Stimulated activated CD8-positive, alpha-beta memory T cell treated with anti-CD3 and anti-CD28 coated beads, Interleukin-2, amount 100 ng/mL, for 1 hour (primary cell): ENCODE results near the gene TXNRD1.
"Not testable (repeated sequence)": the region's sequence is repeated elsewhere in the genome, so short reads cannot be mapped to it uniquely, and the experiment has no call there.

Experiments
- DNase-seq, 2 donors: peaks; one replicate each; pipeline ENCODE4 v3.0.0-alpha.2; 2020; ENCODE audit warnings: low read depth in 2 of 2

The TXNRD1 gene

DNA sequence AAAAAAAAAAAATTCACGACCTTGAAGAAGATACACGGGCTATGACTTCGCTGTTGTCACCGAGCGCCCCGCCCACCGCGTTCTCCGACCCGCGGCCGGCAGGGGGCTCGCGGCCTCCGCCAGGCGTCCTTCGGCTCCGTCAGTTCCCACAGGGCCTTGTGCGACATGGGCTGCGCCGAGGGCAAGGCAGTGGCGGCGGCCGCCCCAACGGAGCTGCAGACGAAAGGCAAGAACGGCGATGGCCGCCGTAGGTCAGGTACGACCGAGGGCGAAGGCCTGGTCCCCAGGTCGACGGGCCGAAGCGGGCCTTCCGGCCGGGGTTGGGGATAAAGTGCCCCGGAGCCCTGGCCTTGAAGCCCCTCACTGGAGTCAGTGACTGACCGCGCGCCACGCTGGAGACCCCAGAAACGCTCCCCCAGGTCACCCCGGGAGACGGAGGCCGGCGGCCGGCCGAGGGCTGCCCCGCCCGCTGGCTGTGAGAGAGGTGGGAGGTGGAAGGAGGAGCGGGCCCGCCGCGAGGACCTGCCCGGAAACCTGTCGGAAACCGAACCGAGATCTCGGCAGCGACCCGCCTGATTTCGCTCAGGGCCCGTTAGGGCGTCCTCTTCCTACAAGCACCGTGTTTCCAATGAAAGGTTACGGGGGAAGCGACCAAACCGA is at the start of gene TXNRD1:
TXNRD1 (plus strand) TSS at position 142 of the 660 bp plus-strand sequence; CDS start at position 166, 24 bp downstream.
- peak; percentile 67 to 75 for DNase-seq

DNA sequence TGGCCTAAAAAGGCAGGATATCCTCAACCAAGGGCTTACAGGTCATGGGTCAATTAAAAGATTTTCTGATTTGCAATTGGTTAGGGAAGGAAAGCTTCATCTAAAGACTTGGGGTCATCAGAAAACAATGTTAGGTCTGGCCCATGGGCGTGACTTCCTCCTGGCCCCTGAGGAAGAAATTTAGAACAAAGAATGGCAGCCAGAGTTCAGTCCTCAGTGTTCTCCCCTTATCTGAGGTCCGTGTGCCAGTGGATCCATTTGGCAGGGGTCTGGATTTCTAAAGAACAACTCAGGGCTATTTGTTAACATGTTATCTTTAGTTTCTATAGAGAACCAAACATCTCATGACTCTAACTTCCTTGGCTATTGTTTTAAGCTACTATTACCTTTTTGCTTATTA is 49.8 kb upstream of the TXNRD1 start:
- no peak for DNase-seq

- no peak for DNase-seq
These were observed 49.1 kb upstream of the TXNRD1 start for GRCh38 chr12:104166465-104166864.

GRCh38 chr12:104167519-104168458 is 47.8 kb upstream of the TXNRD1 start:
- no peak for DNase-seq

DNA sequence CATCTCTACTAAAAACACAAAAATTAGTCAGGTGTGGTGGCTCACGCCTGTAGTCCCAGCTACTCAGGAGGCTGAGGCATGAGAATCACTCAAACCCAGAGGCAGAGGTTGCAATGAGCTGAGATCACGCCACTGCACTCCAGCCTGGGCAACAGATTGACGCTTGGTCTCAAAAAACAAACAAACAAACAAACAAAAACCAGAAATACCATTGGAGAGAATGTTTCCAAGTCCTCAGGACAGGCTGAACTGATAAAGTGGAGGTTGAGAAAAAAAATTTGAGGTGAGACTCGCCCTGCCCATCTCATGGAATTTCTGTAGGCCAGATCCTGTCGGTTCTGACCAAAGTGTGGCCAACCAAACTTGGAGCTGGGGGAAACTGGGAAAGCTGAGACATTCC is 47.0 kb upstream of the TXNRD1 start:
- no peak for DNase-seq

GRCh38 chr12:104171785-104172569 is 43.6 kb upstream of the TXNRD1 start:
- no peak for DNase-seq

DNA sequence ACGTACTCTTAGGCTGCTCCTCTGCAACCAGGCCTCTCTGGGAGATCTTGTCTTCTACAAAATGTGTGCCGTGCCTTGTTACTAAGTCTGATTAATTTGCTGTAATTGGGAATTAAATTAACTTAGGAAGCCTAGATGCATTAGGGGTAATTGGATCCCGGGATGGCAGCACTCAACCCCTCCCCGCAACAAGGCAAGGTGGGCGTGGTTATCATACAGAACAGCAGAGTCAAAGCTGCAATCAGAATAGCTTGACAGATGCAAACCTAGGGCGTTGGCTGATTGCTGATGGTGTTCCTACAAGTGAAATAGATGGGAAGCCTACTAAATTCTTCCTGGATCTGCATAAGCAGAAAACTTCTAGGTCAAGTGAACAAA is 43.0 kb upstream of the TXNRD1 start:
- DNase-seq, result no peak

DNA sequence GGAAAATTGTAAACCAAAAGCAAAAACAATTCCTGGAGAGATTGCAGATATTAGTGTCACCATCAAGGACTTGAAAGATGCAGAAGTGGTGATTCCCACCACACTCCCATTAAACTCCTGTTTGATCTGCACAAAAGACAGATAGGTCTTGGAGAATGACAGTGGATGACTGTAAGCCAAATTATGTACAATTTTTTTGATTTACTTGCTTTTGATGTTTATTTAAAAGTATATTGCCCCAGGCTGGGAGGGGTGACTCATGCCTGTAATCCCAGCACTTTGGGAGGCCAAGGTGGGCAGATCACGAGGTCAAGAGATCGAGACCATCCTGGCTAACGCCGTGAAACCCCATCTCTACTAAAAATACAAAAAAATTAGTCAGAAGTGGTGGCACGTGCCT is 41.8 kb upstream of the TXNRD1 start:
- DNase-seq, result not testable (repeated sequence)

DNA sequence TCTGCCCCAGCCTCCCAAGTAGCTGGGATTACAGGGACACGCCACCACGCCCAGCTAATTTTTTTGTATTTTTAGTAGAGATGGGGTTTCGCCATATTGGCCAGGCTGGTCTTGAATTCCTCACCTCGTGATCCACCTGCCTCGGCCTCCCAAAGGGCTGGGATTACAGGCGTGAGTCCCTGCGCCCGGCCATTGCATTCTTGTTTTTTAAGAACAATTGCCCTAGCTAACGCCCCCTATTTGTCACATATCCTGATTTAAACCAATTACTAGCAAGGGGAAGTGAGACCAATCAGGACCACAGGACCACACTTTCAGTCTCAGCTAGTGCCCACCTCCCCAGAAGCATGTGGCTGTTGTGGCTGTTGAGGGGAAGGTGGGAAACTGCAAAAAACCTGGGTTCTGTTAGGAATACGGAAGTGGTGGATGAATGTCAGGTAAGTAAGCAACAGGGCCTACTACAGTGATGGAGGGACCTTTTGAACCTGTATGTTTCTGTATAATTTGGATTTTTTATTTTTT is 39.8 kb upstream of the TXNRD1 start:
- DNase-seq, result no peak

- DNase-seq, result no peak
These were observed 38.3 kb upstream of the TXNRD1 start for GRCh38 chr12:104177336-104177662.

DNA sequence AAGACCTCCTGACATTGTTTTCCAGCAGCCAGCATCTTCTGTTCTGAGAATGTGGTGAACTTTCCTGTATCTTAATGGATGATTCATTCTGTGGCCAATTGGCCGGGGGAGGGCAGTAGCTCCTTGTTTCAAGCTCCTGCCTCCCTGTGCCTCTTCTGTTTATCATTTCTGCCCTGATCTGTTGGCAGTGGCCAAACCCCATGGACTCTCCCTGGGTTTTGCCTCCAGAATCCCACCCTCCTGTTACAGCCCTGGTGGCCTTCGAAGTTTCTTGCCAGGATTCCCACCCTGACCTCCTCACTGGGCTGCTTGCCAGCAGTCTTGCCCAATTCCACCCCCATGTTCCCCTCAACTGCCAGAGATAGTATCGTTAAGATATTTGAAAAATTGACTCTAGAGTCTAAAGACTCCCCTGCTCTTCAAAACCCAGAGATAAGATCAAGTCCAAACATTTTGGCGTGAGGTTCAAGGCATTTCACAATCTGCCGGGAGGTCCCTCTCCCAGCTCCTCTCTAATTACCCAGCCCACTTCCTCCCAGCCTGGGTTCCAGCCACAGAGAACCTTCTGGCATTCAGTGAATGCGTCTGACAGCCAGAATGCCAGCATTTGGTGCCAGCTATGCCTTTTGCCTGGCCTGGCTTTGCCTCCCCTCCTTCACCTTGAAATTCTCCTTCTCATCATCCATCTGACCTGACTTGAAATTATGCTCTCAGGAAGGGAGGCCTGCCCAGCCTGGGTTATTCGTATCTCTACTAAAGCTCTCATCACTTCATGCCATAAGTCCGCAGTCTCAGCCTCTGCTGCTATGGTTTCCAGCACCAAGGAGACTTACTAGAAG is 37.7 kb upstream of the TXNRD1 start:
- DNase-seq, result no peak

DNA sequence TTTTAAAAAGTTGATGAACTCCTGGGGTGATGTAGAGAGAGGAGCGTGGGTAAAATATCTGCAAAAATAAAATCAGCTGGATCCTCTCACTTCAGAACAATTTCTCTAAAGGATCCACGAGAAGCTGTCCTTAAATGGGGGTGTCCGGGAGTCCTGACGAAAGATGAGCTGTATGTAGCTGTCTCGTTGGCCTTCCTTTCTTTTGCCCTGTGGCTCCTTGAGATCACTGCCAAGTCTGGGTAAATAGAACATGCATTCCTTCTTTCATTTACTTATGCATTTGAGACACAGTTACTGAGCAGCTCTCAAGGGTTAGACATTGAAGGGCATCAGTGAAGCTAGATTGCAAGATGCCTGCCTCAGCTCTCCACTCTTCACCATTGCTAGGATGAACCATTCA is 35.2 kb upstream of the TXNRD1 start:
- no peak for DNase-seq

DNA sequence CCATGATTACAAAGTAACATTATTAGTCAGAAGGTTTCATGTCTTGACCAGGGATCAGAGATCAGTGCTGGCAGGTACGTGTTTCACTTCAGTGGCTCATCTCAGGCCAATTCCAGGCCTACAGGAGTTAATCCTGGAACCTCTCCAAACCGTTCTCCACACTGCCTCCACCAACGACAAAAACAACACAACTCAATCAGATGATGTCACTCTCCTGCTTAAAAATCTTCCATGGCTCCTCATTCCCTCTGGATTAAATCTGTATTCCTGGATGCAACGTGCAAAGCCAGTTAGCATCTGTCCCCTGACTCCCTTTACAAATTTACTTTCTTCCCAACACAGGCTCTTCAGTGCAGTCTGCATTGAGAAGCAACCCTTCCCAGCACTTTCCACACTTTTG is 34.3 kb upstream of the TXNRD1 start:
- DNase-seq, result no peak

DNA sequence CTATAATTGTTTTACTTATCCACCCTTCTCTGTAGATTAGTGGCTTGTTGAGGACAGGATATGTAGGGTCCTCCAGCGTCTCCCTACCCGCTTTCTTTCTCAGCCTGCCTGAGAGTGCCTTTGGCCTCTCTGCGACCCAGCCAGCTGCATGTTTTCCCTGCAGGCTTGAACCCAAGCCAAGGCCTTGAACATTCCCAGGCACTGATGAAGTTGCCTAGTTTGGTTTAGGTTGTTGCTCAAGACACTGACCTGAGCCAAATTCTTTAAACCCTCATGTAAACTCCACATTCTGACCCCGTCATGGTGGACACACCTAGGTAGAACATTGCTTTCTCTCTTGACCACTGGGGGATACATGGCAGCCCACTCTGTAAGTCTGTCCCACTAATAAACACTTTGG is 33.4 kb upstream of the TXNRD1 start:
- DNase-seq, result no peak

GRCh38 chr12:104182621-104183378 is 32.8 kb upstream of the TXNRD1 start:
- DNase-seq, result no peak

- DNase-seq, result no peak
These were observed 32.1 kb upstream of the TXNRD1 start for GRCh38 chr12:104183443-104183842.

DNA sequence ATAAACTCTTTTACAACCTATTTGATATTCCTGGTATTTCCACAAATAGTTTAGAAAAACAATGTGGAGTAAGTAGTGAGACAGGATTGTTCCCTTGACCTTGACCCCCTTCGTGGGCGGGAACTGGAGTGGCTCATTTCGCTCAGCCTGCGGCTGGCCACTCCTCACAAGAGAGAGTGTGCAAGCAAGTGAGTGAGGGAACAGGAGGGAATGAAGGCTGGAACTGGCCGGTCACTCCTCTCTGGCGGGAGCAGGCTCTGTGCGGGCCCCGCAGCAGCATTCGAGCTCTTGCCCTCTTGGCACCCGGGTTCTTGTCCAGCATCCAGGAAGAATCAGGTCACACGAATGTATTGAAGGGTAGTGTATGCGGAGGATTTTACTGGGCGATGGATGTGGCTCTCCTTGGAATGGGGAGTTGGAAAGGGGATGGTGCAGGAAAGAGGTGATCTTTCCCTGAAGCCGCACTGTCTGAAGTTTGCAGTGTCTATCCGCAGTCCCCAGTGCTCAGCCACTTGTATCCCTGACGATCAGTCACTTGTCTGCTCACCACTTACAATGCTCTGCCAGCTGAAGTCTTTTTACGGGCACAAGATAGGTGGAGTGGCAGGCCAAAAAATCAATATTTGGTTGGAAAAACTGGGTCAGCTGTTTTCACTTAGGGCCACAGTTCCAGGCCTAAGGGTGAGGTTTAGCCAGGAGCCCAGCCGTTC is 28.0 kb upstream of the TXNRD1 start:
- no peak for DNase-seq

- DNase-seq, result no peak
These were observed 27.0 kb upstream of the TXNRD1 start for GRCh38 chr12:104188534-104188933.

GRCh38 chr12:104189915-104190555 is 25.5 kb upstream of the TXNRD1 start:
- no peak for DNase-seq
